HL-60 (cell line): Measurements from ENCODE around the gene DACT3.
A peak's percentile ranks its signal among the peaks of the same experiment; 100 is the strongest.

Source experiments
- DNase-seq, 2 experiments: peaks; one replicate each; pipeline ENCODE4 v3.0.0-alpha.2; 2010 to 2020; ENCODE audit warnings: low read depth in 1 of 2, low spot score in 1 of 2
- H3K27ac ChIP-seq: fragments of 250-450 bp; sonication (Bioruptor Pico); replicated peaks from 2 replicates; pipeline ENCODE4 v1.5.1; 2020; ENCODE audit warnings: mild to moderate bottlenecking, moderate library complexity
- H3K27me3 ChIP-seq: fragments of 250-450 bp; sonication (Bioruptor Pico); 2 replicates; pipeline ENCODE4 v1.5.1; 2021; ENCODE audit warnings: mild to moderate bottlenecking, moderate library complexity; ENCODE audit not compliant: insufficient read depth, poor library complexity, severe bottlenecking
- H3K4me3 ChIP-seq: replicated peaks from 2 replicates; pipeline ENCODE4 v1.5.1; 2011; ENCODE audit warnings: mild to moderate bottlenecking, control low read depth, low read length; ENCODE audit not compliant: insufficient read depth
- CTCF ChIP-seq: IDR thresholded peaks from one replicate; pipeline ENCODE4 v1.5.1; 2011; ENCODE audit warnings: low read length, control low read depth, inconsistent platforms; ENCODE audit not compliant: insufficient read depth
- GABPA ChIP-seq: IDR thresholded peaks from 2 replicates; pipeline ENCODE4 v1.6.1; 2012; ENCODE audit warnings: low read depth
- POLR2AphosphoS5 ChIP-seq: IDR thresholded peaks from 2 replicates; pipeline ENCODE4 v1.6.1; 2012; ENCODE audit warnings: low read depth
- REST ChIP-seq: IDR thresholded peaks from 2 replicates; pipeline ENCODE4 v1.6.1; 2012; ENCODE audit warnings: low read depth; ENCODE audit not compliant: insufficient replicate concordance
- SPI1 ChIP-seq: IDR thresholded peaks from 2 replicates; pipeline ENCODE4 v1.6.1; 2012; ENCODE audit warnings: low read depth, mild to moderate bottlenecking, borderline replicate concordance

The DACT3 gene

GRCh38 chr19:46618670-46619231 lies 42.2 kb downstream of the DACT3 start:
- Histone ChIP-seq H3K4me3 (no peak overlapping the region), H3K27me3 (no peaks in the 10 kb centered on the region), H3K27ac (no peak overlapping the region)
- DNase-seq: no peak
- TF ChIP-seq REST: no peak
- TF ChIP-seq CTCF: no peak
- no peak for TF ChIP-seq GABPA
- no peak for TF ChIP-seq SPI1
- TF ChIP-seq POLR2AphosphoS5: no peak

DNA sequence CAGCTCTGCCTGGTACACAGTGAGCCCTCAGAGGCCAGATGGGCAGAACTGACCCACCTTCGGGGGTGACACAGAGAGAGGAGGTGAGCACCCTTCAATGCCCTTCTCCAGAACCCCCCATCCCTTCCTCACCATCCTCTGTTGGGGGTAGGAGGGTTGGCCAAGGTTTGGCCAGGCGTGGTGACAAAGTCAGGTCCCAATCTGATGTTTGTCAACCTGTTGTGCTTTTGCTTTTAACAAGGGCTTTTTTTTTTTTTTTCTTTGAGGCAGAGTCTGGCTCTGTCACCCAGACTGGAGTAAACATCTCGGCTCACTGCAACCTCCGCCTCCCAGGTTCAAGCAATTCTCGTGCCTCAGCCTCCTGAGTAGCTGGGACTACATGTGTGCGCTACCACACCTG lies 43.4 kb downstream of the DACT3 start:
- no peak overlapping the region for H3K4me3 ChIP-seq
- no peak overlapping the region for H3K27ac ChIP-seq
- no peaks in the 10 kb centered on the region for H3K27me3 ChIP-seq
- no peak for TF ChIP-seq REST
- TF ChIP-seq CTCF: no peak
- TF ChIP-seq GABPA: no peak
- no peak for TF ChIP-seq POLR2AphosphoS5
- no peak for DNase-seq

GRCh38 chr19:46616631-46617322 lies 44.2 kb downstream of the DACT3 start:
- no peak for TF ChIP-seq SPI1
- peak; percentile 86 for TF ChIP-seq POLR2AphosphoS5
- H3K27me3 ChIP-seq: no peaks in the 10 kb centered on the region
- DNase-seq: peak in 1 of 2 experiments; percentile 61
- no peak overlapping the region for H3K27ac ChIP-seq
- no peak overlapping the region for H3K4me3 ChIP-seq

GRCh38 chr19:46615966-46616365 lies 45.0 kb downstream of the DACT3 start:
- TF ChIP-seq POLR2AphosphoS5 (no peak), SPI1 (no peak), CTCF (no peak), GABPA (no peak), REST (no peak)
- Histone ChIP-seq H3K4me3 (no peak overlapping the region), H3K27me3 (no peaks in the 10 kb centered on the region), H3K27ac (no peak overlapping the region)
- no peak for DNase-seq
